HPDE6-E6E7 (cell line): ENCODE results near the gene CCDC70.

Source experiments
- DNase-seq: peaks from one replicate; pipeline ENCODE4 v3.0.0; 2011; ENCODE audit warnings: missing footprints; ENCODE audit errors: extremely low spot score

CCDC70 gene

GRCh38 chr13:51829568-51829899 lies 32.2 kb upstream of the CCDC70 start:
- DNase-seq: no peak

- DNase-seq: no peak
Observed at GRCh38 chr13:51831519-51831918, 30.2 kb upstream of the CCDC70 start.

- DNase-seq: no peak
Observed at GRCh38 chr13:51832471-51833152, 29.2 kb upstream of the CCDC70 start.

GRCh38 chr13:51833980-51834379 lies 27.8 kb upstream of the CCDC70 start:
- DNase-seq: no peak

GRCh38 chr13:51834581-51835171 lies 27.1 kb upstream of the CCDC70 start:
- DNase-seq: no peak

- no peak for DNase-seq
Observed at GRCh38 chr13:51837016-51837415, 24.8 kb upstream of the CCDC70 start.

- no peak for DNase-seq
Observed at GRCh38 chr13:51838240-51838846, 23.4 kb upstream of the CCDC70 start.

- no peak for DNase-seq
Observed at GRCh38 chr13:51839711-51840540, 21.8 kb upstream of the CCDC70 start.

GRCh38 chr13:51840917-51841316 lies 20.9 kb upstream of the CCDC70 start:
- no peak for DNase-seq

- no peak for DNase-seq
Observed at GRCh38 chr13:51841732-51842131, 20.0 kb upstream of the CCDC70 start.

GRCh38 chr13:51843529-51843928 lies 18.2 kb upstream of the CCDC70 start:
- DNase-seq: no peak

- no peak for DNase-seq
Observed at GRCh38 chr13:51844862-51845573, 16.8 kb upstream of the CCDC70 start, which contains the start of gene TMEM272. TMEM272 (minus strand) TSS chr13:51845177; CDS start chr13:51838530, 6,647 bp downstream.

GRCh38 chr13:51845574-51846318 lies 16.0 kb upstream of the CCDC70 start:
- no peak for DNase-seq

GRCh38 chr13:51846756-51847155 lies 15.0 kb upstream of the CCDC70 start:
- no peak for DNase-seq

- no peak for DNase-seq
Observed at GRCh38 chr13:51848674-51849073, 13.1 kb upstream of the CCDC70 start.

GRCh38 chr13:51849145-51850101 lies 12.3 kb upstream of the CCDC70 start:
- DNase-seq: no peak

GRCh38 chr13:51856027-51856736 lies 5.6 kb upstream of the CCDC70 start:
- DNase-seq: no peak

GRCh38 chr13:51856998-51857397 lies 4.8 kb upstream of the CCDC70 start:
- DNase-seq: no peak
